Upper lobe of right lung (tissue), 1 donor: ENCODE data around the gene DIP2C. TPM values are rescaled to one million over a fixed set of nuclear protein-coding genes. Genes with fewer than 3 reads are reported as not detected.

ENCODE experiments used
- ATAC-seq: fragments of 200-7000 bp; cut with Tn5 transposase; one replicate; pipeline ENCODE4 v1.9.1; 2020; ENCODE audit warnings: mild to moderate bottlenecking, moderate library complexity
- DNase-seq: peaks from one replicate; pipeline ENCODE4 v3.0.0-alpha.2; 2020
- H3K27ac ChIP-seq: fragments of 200-600 bp; one replicate; pipeline ENCODE4 v1.8.0; 2022
- H3K27me3 ChIP-seq: fragments of 200-600 bp; one replicate; pipeline ENCODE4 v1.8.0; 2022; ENCODE audit warnings: mild to moderate bottlenecking
- H3K36me3 ChIP-seq: fragments of 200-600 bp; one replicate; pipeline ENCODE4 v1.8.0; 2022
- H3K4me1 ChIP-seq: fragments of 200-600 bp; one replicate; pipeline ENCODE4 v1.8.0; 2022
- H3K4me3 ChIP-seq: fragments of 200-600 bp; one replicate; pipeline ENCODE4 v1.8.0; 2022; ENCODE audit warnings: mild to moderate bottlenecking
- H3K9me3 ChIP-seq: fragments of 200-600 bp; one replicate; pipeline ENCODE4 v1.8.0; 2022
- intact Hi-C: fragments of 100-400 bp; cut with DNase I; formaldehyde crosslinking; loops from one replicate; pipeline ENCODE4 v1.11.0; 2022
- total RNA-seq: library from RNA; stranded (reverse); fragmentation: NEBNext Ultra II Directional; extraction: Animal tissue kit (Norgen Biotek cat#: 25700); gene quantifications from one replicate; pipeline ENCODE4 v1.2.1, GENCODE V29; 2021
- TF ChIP-seq, protein P1 (sequence below): fragments of 200-600 bp; IDR thresholded peaks from one replicate; pipeline ENCODE4 v1.8.0; 2022; ENCODE audit warnings: antibody characterized with exemption
- donor health status: DM: no; HTN: yes; CAD: no; lungs with severe emphysema.

The DIP2C gene
- total RNA-seq, 1 donor from 2014 or later, result 17.3 TPM

DNA sequence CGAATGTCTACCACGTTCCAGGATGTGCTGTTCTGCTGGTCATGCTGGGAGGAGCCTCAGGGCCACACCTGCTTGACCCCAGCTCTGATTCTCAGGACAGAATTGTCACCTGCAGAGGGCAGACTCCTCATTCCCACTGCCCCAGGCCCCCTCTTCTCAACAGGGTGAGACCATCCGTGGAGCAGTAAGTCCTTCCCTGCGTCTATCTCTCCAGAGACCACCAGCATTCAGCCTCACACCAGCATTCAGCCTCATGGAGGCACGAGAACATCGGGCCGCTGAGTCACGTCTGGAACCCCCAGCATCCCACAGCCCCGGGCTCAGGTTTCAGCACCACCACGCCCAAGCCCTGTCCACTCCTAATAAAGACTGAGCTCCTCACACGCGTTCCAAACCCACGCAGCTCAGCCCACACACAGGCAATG, 273.4 kb downstream of the DIP2C start:
- intact Hi-C loops, result no loop called here
- Histone ChIP-seq H3K4me3 (no peak overlapping the region), H3K4me1 (no peaks in the 10 kb centered on the region), H3K36me3 (peaks cover 7% of the 10 kb centered on the region), H3K27ac (no peak overlapping the region), H3K27me3 (no peaks in the 10 kb centered on the region), H3K9me3 (no peaks in the 10 kb centered on the region)
- ATAC-seq (peak; percentile 31), DNase-seq (no peak)
- TF ChIP-seq, protein P1, sequence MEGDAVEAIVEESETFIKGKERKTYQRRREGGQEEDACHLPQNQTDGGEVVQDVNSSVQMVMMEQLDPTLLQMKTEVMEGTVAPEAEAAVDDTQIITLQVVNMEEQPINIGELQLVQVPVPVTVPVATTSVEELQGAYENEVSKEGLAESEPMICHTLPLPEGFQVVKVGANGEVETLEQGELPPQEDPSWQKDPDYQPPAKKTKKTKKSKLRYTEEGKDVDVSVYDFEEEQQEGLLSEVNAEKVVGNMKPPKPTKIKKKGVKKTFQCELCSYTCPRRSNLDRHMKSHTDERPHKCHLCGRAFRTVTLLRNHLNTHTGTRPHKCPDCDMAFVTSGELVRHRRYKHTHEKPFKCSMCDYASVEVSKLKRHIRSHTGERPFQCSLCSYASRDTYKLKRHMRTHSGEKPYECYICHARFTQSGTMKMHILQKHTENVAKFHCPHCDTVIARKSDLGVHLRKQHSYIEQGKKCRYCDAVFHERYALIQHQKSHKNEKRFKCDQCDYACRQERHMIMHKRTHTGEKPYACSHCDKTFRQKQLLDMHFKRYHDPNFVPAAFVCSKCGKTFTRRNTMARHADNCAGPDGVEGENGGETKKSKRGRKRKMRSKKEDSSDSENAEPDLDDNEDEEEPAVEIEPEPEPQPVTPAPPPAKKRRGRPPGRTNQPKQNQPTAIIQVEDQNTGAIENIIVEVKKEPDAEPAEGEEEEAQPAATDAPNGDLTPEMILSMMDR, result no peak

DNA sequence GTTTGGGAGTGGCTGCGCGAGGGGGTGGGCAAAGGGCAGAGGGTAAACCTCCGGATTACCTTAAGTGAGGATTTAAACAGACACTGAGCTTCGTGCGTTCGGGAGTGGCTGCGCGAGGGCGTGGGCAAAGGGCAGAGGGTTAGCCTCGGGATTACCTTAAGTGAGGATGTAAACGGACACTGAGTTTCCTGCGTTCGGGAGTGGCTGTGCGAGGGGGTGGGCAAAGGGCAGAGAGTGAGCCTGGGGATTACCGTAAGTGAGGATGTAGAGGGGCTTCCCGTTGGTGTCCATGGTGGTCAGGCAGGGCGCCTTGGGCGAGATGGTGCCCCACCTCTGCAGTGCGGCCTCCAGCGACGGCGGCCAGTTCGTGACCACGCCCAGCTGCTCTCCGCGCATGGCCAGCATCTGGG, 275.8 kb downstream of the DIP2C start:
- Histone ChIP-seq H3K27ac (no peak overlapping the region), H3K36me3 (peaks cover 15% of the 10 kb centered on the region), H3K4me3 (no peak overlapping the region), H3K9me3 (no peaks in the 10 kb centered on the region), H3K4me1 (no peaks in the 10 kb centered on the region), H3K27me3 (no peaks in the 10 kb centered on the region)
- DNase-seq (no peak), ATAC-seq (no peak)
- intact Hi-C loops, result no loop called here
- TF ChIP-seq, protein P1, result no peak

DNA sequence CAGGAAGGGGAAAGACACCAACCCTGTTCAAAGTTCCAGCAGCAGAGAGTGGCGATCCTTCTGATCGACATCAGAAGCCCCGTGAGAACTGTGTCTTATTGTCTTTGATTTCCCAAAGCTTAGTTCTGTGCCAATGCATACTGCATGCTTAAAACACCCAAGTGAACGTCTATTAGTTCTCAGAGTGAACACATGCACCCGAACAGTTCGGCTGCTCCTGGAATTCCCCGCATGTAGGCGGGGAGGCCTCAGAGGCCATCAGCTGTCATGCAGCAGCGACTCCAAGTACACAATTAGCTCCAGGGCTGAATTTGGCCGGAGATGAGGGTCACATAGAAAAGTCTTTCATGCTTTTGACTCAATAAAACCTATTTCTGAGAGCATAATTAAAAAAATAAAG, 277.4 kb downstream of the DIP2C start:
- H3K4me1 ChIP-seq, result no peaks in the 10 kb centered on the region
- H3K9me3 ChIP-seq, result no peaks in the 10 kb centered on the region
- intact Hi-C loops, result no loop called here
- ATAC-seq (no peak), DNase-seq (no peak)
- H3K27me3 ChIP-seq, result no peaks in the 10 kb centered on the region
- H3K4me3 ChIP-seq, result no peak overlapping the region
- TF ChIP-seq, protein P1, result no peak
- peaks cover 25% of the 10 kb centered on the region for H3K36me3 ChIP-seq
- no peak overlapping the region for H3K27ac ChIP-seq

DNA sequence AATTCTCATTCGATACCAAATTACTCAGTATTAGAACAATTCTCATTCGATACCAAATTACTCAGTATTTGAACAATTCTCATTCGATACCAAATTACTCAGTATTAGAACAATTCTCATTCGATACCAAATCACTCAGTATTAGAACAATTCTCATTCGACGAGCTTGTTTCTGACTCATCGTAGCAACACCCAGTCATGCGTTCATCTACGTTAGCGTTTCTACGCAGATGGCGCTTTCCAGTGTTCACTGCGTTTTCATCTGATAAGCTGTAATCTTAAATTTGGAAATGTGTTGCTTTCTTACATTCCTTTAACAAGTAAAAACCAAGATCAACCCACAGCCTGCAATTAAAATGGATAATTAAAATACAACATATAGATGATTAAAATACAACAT, 277.9 kb downstream of the DIP2C start:
- Histone ChIP-seq H3K4me1 (no peaks in the 10 kb centered on the region), H3K27ac (no peak overlapping the region), H3K4me3 (no peak overlapping the region), H3K27me3 (no peaks in the 10 kb centered on the region), H3K9me3 (no peaks in the 10 kb centered on the region), H3K36me3 (peaks cover 25% of the 10 kb centered on the region)
- intact Hi-C loops, result no loop called here
- ATAC-seq (no peak), DNase-seq (no peak)
- TF ChIP-seq, protein P1, result no peak

DNA sequence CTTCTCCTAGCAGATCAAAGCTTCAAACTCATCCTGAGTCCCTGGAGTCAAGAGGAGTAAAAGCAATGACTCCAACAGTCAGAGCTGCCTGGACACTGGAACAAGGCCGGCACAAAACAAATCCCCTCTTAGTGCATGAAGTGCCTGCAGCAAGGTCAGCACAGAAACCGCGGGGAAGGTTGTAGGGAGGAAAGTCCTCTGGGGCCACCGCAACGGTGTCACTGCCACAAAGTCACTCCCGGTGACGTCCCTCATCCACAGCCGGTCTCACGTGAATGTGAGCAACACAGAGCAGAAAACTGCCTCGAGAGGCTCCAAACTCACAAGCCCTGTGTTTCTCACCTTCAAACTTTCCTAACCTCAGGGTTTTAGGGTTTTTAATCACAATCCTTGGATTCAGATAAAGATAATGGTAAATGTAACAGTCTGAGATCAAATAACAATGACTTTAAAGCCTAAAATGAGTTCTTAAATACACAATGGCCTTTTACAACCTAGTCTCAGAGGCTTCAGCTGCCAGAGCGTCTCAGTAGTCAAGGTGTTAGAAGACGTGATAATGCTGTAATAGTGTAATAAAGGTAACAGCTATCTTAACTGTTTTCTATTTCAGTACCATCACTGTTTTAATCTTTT, 279.9 kb downstream of the DIP2C start:
- intact Hi-C loops, result no loop called here
- ATAC-seq (no peak), DNase-seq (no peak)
- Histone ChIP-seq H3K27ac (no peak overlapping the region), H3K4me3 (no peak overlapping the region), H3K4me1 (no peaks in the 10 kb centered on the region), H3K27me3 (no peaks in the 10 kb centered on the region), H3K36me3 (peaks cover 25% of the 10 kb centered on the region), H3K9me3 (no peaks in the 10 kb centered on the region)
- TF ChIP-seq, protein P1, result no peak

DNA sequence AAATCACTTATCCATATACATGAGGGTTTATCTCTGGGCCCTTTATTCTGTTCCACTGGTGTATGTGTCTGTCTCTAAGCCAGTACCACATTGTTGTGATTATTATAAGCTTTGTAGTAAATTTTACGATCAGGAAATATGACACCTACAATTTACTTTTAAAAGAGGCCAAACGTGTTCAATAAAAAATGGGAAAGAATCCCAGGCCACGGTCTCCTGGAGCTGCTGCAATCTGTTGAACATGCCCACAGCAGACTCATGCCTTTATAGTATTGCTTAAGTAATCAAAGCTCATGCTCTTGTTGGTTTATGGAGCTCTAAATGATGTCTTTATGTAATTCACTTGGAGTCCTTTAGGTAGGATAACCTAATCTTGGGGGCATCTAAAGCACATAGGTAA, 281.2 kb downstream of the DIP2C start:
- H3K27ac ChIP-seq, result no peak overlapping the region
- intact Hi-C loops, result no loop called here

More for the DNA sequence above, 281.2 kb downstream of the DIP2C start:
- TF ChIP-seq, protein P1, result no peak
- DNase-seq (no peak), ATAC-seq (no peak)
- Histone ChIP-seq H3K9me3 (no peaks in the 10 kb centered on the region), H3K36me3 (peaks cover 19% of the 10 kb centered on the region), H3K4me1 (no peaks in the 10 kb centered on the region), H3K27me3 (no peaks in the 10 kb centered on the region), H3K4me3 (no peak overlapping the region)
